A549 (cell line): ENCODE data around the gene ACBD4. TPM values are rescaled to one million over a fixed set of nuclear protein-coding genes. Genes with fewer than 3 reads are reported as not detected.
A peak's percentile ranks its signal among the peaks of the same experiment; 100 is the strongest.

ENCODE experiments used
- ATAC-seq, 2 experiments: fragments of 200-7000 bp in 1 of 2; fragments of >200 bp in 1 of 2; cut with Nextera tagmentation in 1 of 2; cut with Tn5 transposase in 1 of 2; 3 replicates each; pipeline versions ENCODE4 v1.8.0 to v1.9.1; 2018 to 2020; ENCODE audit warnings: mild to moderate bottlenecking in 1 of 2, moderate library complexity in 1 of 2
- CTCF ChIA-PET: fragments of 300-600 bp; sonication (Branson Sonifier 250); formaldehyde crosslinking; extraction: SDS; loops from one replicate; lab custom pipeline; 2021; ENCODE audit warnings: antibody characterized with exemption, inconsistent platforms; lab: Yijun Ruan, JAX
- POLR2A ChIA-PET: fragments of 350-600 bp; formaldehyde crosslinking; extraction: SDS; loops from one replicate; lab custom pipeline; 2021; ENCODE audit warnings: antibody characterized with exemption, inconsistent platforms; lab: Yijun Ruan, JAX
- DNase-seq, 2 experiments: peaks; one replicate each; pipeline versions ENCODE4 v3.0.0 to v3.0.0-alpha.2; 2011 to 2016; ENCODE audit warnings: low read depth in 1 of 2, low spot score in 1 of 2
- FAIRE-seq: peaks from 2 replicates; lab custom pipeline; 2011; peaks lifted over from hg19 to GRCh38; lab: Jason Lieb, UNC
- H3K27ac ChIP-seq, 2 experiments: fragments of >200 bp; sonication (Bioruptor Twin); formaldehyde crosslinking; 3 replicates each; pipeline ENCODE4 v1.5.1; 2016 to 2017
- H3K4me1 ChIP-seq: fragments of >200 bp; sonication (Bioruptor Twin); formaldehyde crosslinking; 3 replicates; pipeline ENCODE4 v1.6.1; 2016
- H3K4me2 ChIP-seq: fragments of >200 bp; sonication (Bioruptor Twin); formaldehyde crosslinking; 3 replicates; pipeline ENCODE4 v1.6.1; 2016
- H3K4me3 ChIP-seq: fragments of >200 bp; sonication (Bioruptor Twin); formaldehyde crosslinking; 3 replicates; pipeline ENCODE4 v1.5.1; 2016
- H3K9me3 ChIP-seq: fragments of >200 bp; sonication (Bioruptor Twin); formaldehyde crosslinking; 3 replicates; pipeline ENCODE4 v1.6.1; 2016
- BCL3 ChIP-seq: fragments of >200 bp; sonication (Bioruptor Twin); formaldehyde crosslinking; IDR thresholded peaks from 3 replicates; pipeline ENCODE4 v1.6.1; 2016
- EHF ChIP-seq: fragments of 250-450 bp; sonication (Bioruptor Pico); IDR thresholded peaks from 2 replicates; pipeline ENCODE4 v1.5.0; 2020; ENCODE audit warnings: mild to moderate bottlenecking
- EP300 ChIP-seq, 2 experiments: fragments of >200 bp; sonication (Bioruptor Twin); formaldehyde crosslinking; IDR thresholded peaks; 2 replicates in 1 of 2; 3 replicates in 1 of 2; pipeline ENCODE4 v1.6.1; 2016 to 2017
- HDAC2 ChIP-seq: fragments of 200-600 bp; sonication (generic); IDR thresholded peaks from 2 replicates; pipeline ENCODE4 v1.6.1; 2016
- JUNB ChIP-seq: fragments of >200 bp; sonication (Bioruptor Twin); formaldehyde crosslinking; IDR thresholded peaks from 2 replicates; pipeline ENCODE4 v1.6.1; 2016
- KDM1A ChIP-seq: fragments of 200-600 bp; sonication (generic); IDR thresholded peaks from 2 replicates; pipeline ENCODE4 v1.6.1; 2016; ENCODE audit warnings: low read depth, mild to moderate bottlenecking
- MAFK ChIP-seq: fragments of 450-650 bp; IDR thresholded peaks from 2 replicates; pipeline ENCODE4 v1.6.1; 2014; ENCODE audit not compliant: partially characterized antibody
- MAX ChIP-seq: IDR thresholded peaks from 2 replicates; pipeline ENCODE4 v1.6.1; 2012
- MYC ChIP-seq: IDR thresholded peaks from 2 replicates; pipeline ENCODE4 v1.6.1; 2012; ENCODE audit warnings: mild to moderate bottlenecking, inconsistent platforms, low read length, improper control_type of control experiment, borderline replicate concordance
- NPAS2 ChIP-seq: fragments of 250-450 bp; sonication (Bioruptor Pico); IDR thresholded peaks from 2 replicates; pipeline ENCODE4 v1.8.0; 2022; ENCODE audit warnings: mild to moderate bottlenecking, moderate library complexity, borderline replicate concordance
- PHF8 ChIP-seq: fragments of 200-600 bp; sonication (generic); IDR thresholded peaks from 2 replicates; pipeline ENCODE4 v1.6.1; 2016; ENCODE audit warnings: low read depth, mild to moderate bottlenecking, antibody characterized with exemption, moderate library complexity, borderline replicate concordance
- POLR2A ChIP-seq: IDR thresholded peaks from 2 replicates; pipeline ENCODE4 v1.6.1; 2012; ENCODE audit warnings: mild to moderate bottlenecking, low read length
- POLR2AphosphoS2 ChIP-seq: conservative IDR thresholded peaks from 2 replicates; pipeline ENCODE4 v1.6.1; 2012; ENCODE audit warnings: low read length, improper control_type of control experiment, inconsistent platforms
- RARB ChIP-seq: fragments of 250-450 bp; sonication (Bioruptor Pico); IDR thresholded peaks from 2 replicates; pipeline ENCODE4 v1.8.0; 2021; ENCODE audit warnings: mild to moderate bottlenecking, moderate library complexity
- RNF2 ChIP-seq: fragments of 200-600 bp; sonication (generic); IDR thresholded peaks from 2 replicates; pipeline ENCODE4 v1.6.1; 2016; ENCODE audit warnings: low read depth, mild to moderate bottlenecking, antibody characterized with exemption, moderate library complexity, borderline replicate concordance
- SMC3 ChIP-seq: fragments of >200 bp; sonication (Bioruptor Twin); formaldehyde crosslinking; IDR thresholded peaks from 3 replicates; pipeline ENCODE4 v1.6.1; 2018; ENCODE audit warnings: inconsistent platforms
- TFCP2L1 ChIP-seq: fragments of 250-450 bp; sonication (Bioruptor Pico); IDR thresholded peaks from 2 replicates; pipeline ENCODE4 v1.5.0; 2021; ENCODE audit warnings: mild to moderate bottlenecking
- ZC3H11A ChIP-seq: fragments of 450-650 bp; IDR thresholded peaks from 2 replicates; pipeline ENCODE4 v1.6.1; 2014; ENCODE audit warnings: antibody characterized with exemption, mild to moderate bottlenecking
- ZNF302 ChIP-seq: fragments of 250-450 bp; sonication (Bioruptor Pico); IDR thresholded peaks from 2 replicates; pipeline ENCODE4 v1.9.0; 2021; ENCODE audit warnings: inconsistent platforms, mild to moderate bottlenecking, moderate library complexity
- WGBS: methylation state at CpG from one replicate; pipeline ENCODE4 v1.1.6; 2017; ENCODE audit errors: missing lambda C conversion rate; 5-methylcytosine and 5-hydroxymethylcytosine counted together
- polyA plus RNA-seq, 4 experiments: library from polyadenylated mRNA; depleted of rRNA in 3 of 4; stranded (reverse); fragments of >200 nt; fragmentation: RNase III in 1 of 4; extraction: RNeasy Plus Mini Kit Qiagen cat#74134 plus additional on column Dnase treatment in 1 of 4; gene quantifications; 2 replicates in 3 of 4; 3 replicates in 1 of 4; pipeline ENCODE4 v1.2.3, GENCODE V29; 2011 to 2017
- TF ChIP-seq, protein P1 (sequence below): IDR thresholded peaks from 2 replicates; pipeline ENCODE4 v1.6.1; 2012
- TF ChIP-seq, protein P2 (sequence below): fragments of 150-350 bp; IDR thresholded peaks from 2 replicates; pipeline ENCODE4 v1.6.1; 2014; ENCODE audit warnings: low read depth, mild to moderate bottlenecking, low read length

The ACBD4 gene
- polyA plus RNA-seq, 2 of the 4 experiments (the other 2 are of a cell fraction) = 11.4 to 13.7 TPM

DNA sequence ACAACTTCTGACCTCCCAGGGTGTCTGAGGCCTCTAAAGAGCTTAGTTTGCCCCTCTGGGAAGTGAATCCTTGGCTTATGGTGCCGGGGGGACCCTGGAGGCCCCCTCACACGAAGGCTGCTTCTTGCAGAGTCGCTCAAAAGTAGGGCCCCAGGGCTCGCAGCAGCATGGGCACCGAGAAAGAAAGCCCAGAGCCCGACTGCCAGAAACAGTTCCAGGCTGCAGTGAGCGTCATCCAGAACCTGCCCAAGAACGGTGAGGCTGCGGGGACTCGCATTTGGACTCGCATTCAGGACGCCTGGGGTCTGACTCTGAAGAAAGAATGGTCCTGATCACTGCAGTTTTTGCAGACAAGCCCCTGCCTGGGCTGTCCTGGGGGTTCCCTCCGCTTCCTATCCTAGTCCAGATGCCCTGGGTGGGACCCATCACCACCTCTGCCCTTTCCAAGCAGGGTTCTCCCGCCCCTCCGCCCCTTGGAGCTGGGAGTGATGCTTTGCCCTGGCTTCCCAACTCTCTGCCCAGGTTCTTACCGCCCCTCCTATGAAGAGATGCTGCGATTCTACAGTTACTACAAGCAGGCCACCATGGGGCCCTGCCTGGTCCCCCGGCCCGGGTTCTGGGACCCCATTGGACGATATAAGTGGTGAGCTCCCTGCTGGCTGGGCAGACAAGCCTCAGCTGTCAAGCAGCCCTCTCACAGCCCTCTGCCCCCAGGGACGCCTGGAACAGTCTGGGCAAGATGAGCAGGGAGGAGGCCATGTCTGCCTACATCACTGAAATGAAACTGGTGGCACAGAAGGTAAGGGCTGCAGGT, 698 bp downstream of the ACBD4 start:
- Histone ChIP-seq H3K27ac (peak overlapping the region; percentile 82 to 93), H3K4me3 (peak overlapping the region; percentile 55), H3K4me1 (peaks cover 25% of the 10 kb centered on the region), H3K9me3 (no peaks in the 10 kb centered on the region), H3K4me2 (peak overlapping the region; percentile 92)
- ChIA-PET CTCF (interaction anchor here (0.6 to 20.1 kb wide), 97 partner anchors 9 to 716 kb away, joined by 3 to 742 read pairs (median 6); partner anchors contain the start of genes C1QL1, DCAKD, GJC1 and HEXIM1), POLR2A (interaction anchor here (0.6 to 3.6 kb wide), 12 partner anchors 13 to 93 kb away, joined by 3 to 117 read pairs (median 4); partner anchors contain the start of genes HEXIM1, HEXIM2 and NMT1)
- ATAC-seq (no peak), FAIRE-seq (no peak), DNase-seq (no peak)
- WGBS = 61% methylated on average over 21 of the region's 21 CpGs
- TF ChIP-seq RNF2 (no peak), PHF8 (0 out of 2 replicates have a peak, but pooled peaks have one; percentile 29), ZNF302 (CRISPR knock-in tag) (no peak), ZC3H11A (no peak), MYC (no peak), KDM1A (no peak)
- TF ChIP-seq, protein P1, sequence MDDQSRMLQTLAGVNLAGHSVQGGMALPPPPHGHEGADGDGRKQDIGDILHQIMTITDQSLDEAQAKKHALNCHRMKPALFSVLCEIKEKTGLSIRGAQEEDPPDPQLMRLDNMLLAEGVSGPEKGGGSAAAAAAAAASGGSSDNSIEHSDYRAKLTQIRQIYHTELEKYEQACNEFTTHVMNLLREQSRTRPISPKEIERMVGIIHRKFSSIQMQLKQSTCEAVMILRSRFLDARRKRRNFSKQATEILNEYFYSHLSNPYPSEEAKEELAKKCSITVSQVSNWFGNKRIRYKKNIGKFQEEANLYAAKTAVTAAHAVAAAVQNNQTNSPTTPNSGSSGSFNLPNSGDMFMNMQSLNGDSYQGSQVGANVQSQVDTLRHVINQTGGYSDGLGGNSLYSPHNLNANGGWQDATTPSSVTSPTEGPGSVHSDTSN = no peak
- TF ChIP-seq, all 56 proteins: peak for 1

DNA sequence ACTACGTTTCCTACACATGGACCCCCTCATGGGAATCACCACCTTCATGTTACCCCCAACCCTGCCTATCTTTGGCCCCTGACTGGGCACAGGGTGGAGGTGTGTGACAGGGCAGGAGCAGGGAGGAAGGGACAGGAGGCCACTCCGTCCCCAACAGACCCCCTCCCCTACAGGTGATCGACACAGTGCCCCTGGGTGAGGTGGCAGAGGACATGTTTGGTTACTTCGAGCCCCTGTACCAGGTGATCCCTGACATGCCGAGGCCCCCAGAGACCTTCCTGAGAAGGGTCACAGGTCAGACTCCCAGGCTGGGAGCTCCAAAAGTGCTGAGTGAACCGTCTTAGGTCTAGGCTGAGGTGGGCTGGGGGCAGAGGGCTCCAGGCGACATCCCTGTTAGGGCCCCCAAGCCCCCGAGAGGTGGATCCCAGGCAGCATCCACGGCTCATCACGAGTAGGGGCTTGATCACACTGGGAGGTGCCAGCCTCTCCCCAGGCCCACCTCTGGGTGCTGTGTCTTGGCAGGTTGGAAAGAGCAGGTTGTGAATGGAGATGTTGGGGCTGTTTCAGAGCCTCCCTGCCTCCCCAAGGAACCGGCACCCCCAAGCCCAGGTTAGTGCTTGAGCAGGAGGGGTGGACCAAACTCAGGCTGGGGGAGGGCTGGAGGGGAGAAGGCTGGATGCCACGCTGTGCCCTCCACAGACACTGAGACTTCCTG, 1.5 kb downstream of the ACBD4 start:
- no peak for FAIRE-seq
- TF ChIP-seq EP300 (IDR thresholded peaks at IDR 0.05) (no peak), HDAC2 (no peak), TFCP2L1 (CRISPR knock-in tag) (no peak), NPAS2 (CRISPR knock-in tag) (no peak), BCL3 (no peak), JUNB (no peak), ZC3H11A (no peak), MYC (no peak), MAX (no peak), ZNF302 (CRISPR knock-in tag) (no peak), EHF (no peak), POLR2AphosphoS2 (no peak), SMC3 (no peak), MAFK (no peak), RARB (CRISPR knock-in tag) (no peak), POLR2A (no peak)
- TF ChIP-seq, protein P2, sequence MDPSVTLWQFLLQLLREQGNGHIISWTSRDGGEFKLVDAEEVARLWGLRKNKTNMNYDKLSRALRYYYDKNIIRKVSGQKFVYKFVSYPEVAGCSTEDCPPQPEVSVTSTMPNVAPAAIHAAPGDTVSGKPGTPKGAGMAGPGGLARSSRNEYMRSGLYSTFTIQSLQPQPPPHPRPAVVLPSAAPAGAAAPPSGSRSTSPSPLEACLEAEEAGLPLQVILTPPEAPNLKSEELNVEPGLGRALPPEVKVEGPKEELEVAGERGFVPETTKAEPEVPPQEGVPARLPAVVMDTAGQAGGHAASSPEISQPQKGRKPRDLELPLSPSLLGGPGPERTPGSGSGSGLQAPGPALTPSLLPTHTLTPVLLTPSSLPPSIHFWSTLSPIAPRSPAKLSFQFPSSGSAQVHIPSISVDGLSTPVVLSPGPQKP = no peak
- ChIA-PET POLR2A (interaction anchor here (3.6 kb wide), 1 partner anchor 12 kb away, joined by 117 read pairs; the partner anchor contains the start of gene HEXIM1), CTCF (interaction anchor here (1.0 to 20.1 kb wide), 12 partner anchors 8 to 248 kb away, joined by 3 to 742 read pairs (median 52); partner anchors contain the start of genes HEXIM1 and HEXIM2)
- Histone ChIP-seq H3K27ac (peak overlapping the region in 1 of 2 experiments; percentile 93; a peak in 3 of 6 replicates), H3K4me2 (peak overlapping the region; percentile 92), H3K4me1 (peaks cover 21% of the 10 kb centered on the region), H3K9me3 (no peaks in the 10 kb centered on the region), H3K4me3 (no peak overlapping the region)
- WGBS = 80% methylated on average over 10 of the region's 12 CpGs
- ATAC-seq = no peak
- no peak for DNase-seq
